Occipital lobe (tissue), 2 donors: ENCODE results near the gene RAB11FIP5. TPM values are rescaled to one million over a fixed set of nuclear protein-coding genes. Genes with fewer than 3 reads are reported as not detected.
A peak's percentile ranks its signal among the peaks of the same experiment; 100 is the strongest.

Experiments
- DNase-seq: peaks from one replicate; lab custom pipeline; 2025; lab: John Stamatoyannopoulos, UW
- total RNA-seq: library from RNA; depleted of rRNA; stranded (reverse); fragments of >200 nt; gene quantifications from one replicate; pipeline ENCODE4 v1.2.3, GENCODE V29; 2014

RAB11FIP5 gene
- total RNA-seq, 1 donor from 2014 or later, result 7.5 TPM

DNA sequence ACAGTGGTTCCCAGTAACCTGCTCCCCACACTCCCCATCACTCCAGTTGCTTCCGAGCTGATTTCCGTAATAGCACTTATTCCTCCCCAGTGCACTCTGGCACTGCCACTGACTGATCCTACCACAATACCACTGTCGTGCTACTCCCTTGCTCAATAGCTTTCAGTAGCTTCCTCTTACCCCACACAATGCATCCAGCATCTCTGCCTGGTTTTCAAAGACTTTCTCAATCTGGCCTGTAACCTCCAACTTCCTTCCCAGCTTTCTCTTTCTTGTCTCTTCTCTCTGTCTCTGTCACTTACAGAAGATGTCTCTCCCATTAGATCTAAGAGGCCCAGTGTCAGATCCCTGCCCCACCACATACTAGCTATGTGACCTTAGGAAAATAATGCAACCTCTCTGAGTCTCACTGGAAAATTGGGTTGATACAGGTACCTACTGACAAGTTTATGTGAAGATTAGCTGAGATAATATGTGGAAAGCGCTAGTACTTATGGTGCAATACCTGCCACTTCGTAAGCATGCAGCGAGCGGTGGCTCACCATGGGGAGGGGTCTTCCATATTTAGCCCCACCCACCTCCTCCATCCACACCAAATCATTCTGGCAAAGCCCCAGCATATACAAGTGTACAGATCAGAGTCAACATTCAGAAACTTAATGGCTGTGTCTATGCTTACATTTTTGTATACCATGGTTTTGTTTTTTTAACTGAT is 77.9 kb downstream of the RAB11FIP5 start:
- DNase-seq, result no peak

DNA sequence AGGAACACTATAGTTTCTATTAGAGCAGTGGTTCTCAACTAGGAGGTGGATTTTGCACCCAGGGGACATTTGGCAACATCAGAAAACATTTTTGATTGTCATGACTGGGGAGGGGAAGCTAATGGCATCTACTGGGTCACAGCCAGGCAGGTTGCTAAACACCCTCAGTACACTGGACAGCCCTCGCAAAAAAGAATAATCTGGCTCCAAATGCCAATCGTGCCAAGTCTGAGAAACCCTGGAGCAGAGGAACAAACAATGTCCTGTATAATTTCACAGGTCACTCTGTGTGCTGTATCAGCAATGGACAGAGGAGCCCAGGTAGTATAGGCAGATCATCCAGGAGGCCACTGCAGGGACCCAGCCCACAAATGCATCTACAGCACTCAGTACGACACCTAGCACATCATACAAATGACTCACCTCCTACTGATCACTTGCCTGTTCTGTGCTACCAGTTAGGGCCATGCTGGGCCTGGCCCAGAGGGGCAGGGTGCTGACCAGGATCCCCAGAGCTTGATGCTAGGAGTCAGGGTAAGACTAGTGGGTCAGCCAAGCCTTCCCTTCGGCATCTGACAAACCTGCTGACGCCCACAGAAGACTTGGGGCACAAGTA is 78.9 kb downstream of the RAB11FIP5 start:
- no peak for DNase-seq

GRCh38 chr2:73033142-73033765 is 79.5 kb downstream of the RAB11FIP5 start:
- DNase-seq, result no peak

GRCh38 chr2:73032702-73033097 is 80.0 kb downstream of the RAB11FIP5 start:
- no peak for DNase-seq

DNA sequence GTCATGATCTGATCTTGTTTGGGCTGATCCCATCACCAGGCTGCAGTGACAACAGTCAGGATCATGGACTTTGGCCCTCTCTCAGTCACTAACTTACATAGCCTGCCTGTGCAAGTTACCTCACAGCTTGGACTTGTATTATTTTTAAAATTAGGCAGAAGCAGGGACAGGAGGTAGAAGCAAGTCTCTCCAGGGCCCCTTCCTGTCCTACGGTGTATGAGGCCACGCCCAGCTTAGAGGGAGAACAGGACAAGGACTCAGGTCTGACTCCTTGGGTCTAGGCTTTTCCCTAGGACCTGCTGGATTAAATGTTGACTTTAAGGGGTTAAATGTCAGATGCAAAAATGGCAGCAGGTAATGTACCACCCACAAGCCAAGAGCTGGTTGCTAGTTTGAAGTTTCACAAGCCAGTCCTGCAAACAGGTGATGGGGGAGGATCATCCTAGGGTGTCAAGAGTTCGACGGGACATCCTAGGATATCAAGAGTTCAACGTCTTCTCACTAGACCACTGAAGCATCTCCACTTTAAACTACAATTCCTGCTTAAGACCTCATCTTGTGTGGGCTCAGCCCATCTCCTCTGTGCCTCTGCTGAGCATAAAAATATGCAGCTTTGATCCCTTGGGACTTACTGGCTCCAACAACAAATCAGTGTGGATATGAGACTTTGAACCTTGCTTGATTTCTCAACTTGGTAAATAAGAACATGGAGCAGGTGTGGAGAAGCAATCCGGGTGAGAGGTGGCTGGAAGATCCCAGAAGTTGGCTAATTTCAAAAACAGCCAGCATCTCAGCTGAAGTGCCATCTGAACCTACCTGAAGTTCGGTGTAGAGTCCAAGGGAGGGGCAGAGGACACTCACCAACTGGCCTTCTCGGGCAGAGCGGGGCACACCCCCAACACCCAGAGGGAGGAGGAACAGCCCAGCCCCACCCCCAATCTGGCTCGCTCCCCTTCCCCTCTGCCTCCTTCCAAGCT is 80.7 kb downstream of the RAB11FIP5 start:
- no peak for DNase-seq

DNA sequence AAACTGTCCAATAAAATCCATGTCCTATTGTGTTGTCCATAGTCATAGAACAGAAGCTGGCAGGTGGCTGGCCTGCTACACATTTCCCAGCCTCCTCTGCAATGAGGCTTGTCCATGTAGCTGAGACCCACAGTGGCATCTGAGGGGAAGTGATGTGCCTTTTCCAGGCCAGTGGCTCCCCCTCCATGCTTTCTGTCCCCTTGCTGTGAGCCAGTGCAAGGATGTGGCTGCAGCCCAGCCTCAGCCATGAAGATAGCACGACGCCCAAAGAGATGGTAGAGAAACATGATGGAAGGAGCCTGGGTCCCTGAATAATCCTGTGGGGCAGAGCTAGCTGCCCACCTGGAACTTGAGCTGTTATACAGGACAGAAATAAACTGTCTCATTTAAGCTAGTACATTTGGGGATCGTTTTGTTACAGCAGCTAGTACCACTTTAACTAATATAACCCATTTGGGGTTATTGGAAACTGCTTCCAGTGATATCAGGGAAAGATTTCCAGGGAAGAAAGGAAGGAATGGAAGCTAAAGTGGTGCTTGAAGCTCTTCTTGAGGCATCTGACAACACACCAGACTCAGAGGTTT is 81.6 kb downstream of the RAB11FIP5 start:
- DNase-seq, result no peak

GRCh38 chr2:73028841-73029240 is 83.9 kb downstream of the RAB11FIP5 start:
- DNase-seq, result peak; percentile 62

GRCh38 chr2:73027340-73027739 is 85.4 kb downstream of the RAB11FIP5 start:
- DNase-seq, result no peak

GRCh38 chr2:73023497-73023896 is 89.3 kb downstream of the RAB11FIP5 start:
- DNase-seq, result no peak

Other genes with a start within 250 kb of the RAB11FIP5 start
- gene SPR, start 225.5 kb downstream of the RAB11FIP5 start, total RNA-seq, result 1.2 TPM
- 21.1 TPM for gene EMX1, start 195.4 kb downstream of the RAB11FIP5 start, total RNA-seq
- 27.5 TPM for gene SFXN5, start 41.2 kb downstream of the RAB11FIP5 start, total RNA-seq
- gene NOTO, start 89.6 kb upstream of the RAB11FIP5 start, total RNA-seq, result not detected
- gene SMYD5, start 101.3 kb upstream of the RAB11FIP5 start, total RNA-seq, result 20.0 TPM
- 5.9 TPM for gene PRADC1, start 120.3 kb upstream of the RAB11FIP5 start, total RNA-seq
- gene CCT7, start 121.4 kb upstream of the RAB11FIP5 start, total RNA-seq, result 164 TPM
- gene FBXO41, start 171.5 kb upstream of the RAB11FIP5 start, total RNA-seq, result 27.0 TPM
- not detected for gene EGR4, start 180.6 kb upstream of the RAB11FIP5 start, total RNA-seq